Medulla oblongata (tissue), 1 donor: ENCODE measurements around the gene APOBEC4.
"Not testable (repeated sequence)": the region's sequence is repeated elsewhere in the genome, so short reads cannot be mapped to it uniquely, and the experiment has no call there.

Source experiments
- DNase-seq: peaks from one replicate; pipeline ENCODE4 v3.0.0-alpha.2; 2015; ENCODE audit errors: extremely low spot score

The APOBEC4 gene

GRCh38 chr1:183652547-183653461, at the start of gene APOBEC4:
Gene APOBEC4 (minus strand): TSS chr1:183653316. CDS start chr1:183648781, 4,535 bp downstream.
- DNase-seq, result no peak

- DNase-seq, result no peak
Observed at GRCh38 chr1:183702813-183703198, 49.7 kb upstream of the APOBEC4 start.

- no peak for DNase-seq
Observed at GRCh38 chr1:183702087-183702812, 49.1 kb upstream of the APOBEC4 start.

- peak; percentile 27 for DNase-seq
Observed at GRCh38 chr1:183699616-183700160, 46.6 kb upstream of the APOBEC4 start.

- DNase-seq, result no peak
Observed at GRCh38 chr1:183697814-183698590, 44.9 kb upstream of the APOBEC4 start.

GRCh38 chr1:183696981-183697380, 43.9 kb upstream of the APOBEC4 start:
- DNase-seq, result no peak

GRCh38 chr1:183694755-183695154, 41.6 kb upstream of the APOBEC4 start:
- DNase-seq, result no peak

- peak; percentile 46 for DNase-seq
Observed at GRCh38 chr1:183694066-183694465, 41.0 kb upstream of the APOBEC4 start.

GRCh38 chr1:183693521-183693920, 40.4 kb upstream of the APOBEC4 start:
- DNase-seq, result no peak

GRCh38 chr1:183689762-183690204, 36.7 kb upstream of the APOBEC4 start:
- DNase-seq, result no peak

GRCh38 chr1:183688341-183689060, 35.4 kb upstream of the APOBEC4 start:
- DNase-seq, result no peak

- DNase-seq, result no peak
Observed at GRCh38 chr1:183687546-183688304, 34.6 kb upstream of the APOBEC4 start.

- no peak for DNase-seq
Observed at GRCh38 chr1:183686229-183686628, 33.1 kb upstream of the APOBEC4 start.

- DNase-seq, result peak; percentile 58
Observed at GRCh38 chr1:183685112-183685713, 32.1 kb upstream of the APOBEC4 start.

GRCh38 chr1:183679363-183679762, 26.2 kb upstream of the APOBEC4 start:
- not testable (repeated sequence) for DNase-seq

- no peak for DNase-seq
Observed at GRCh38 chr1:183678819-183679218, 25.7 kb upstream of the APOBEC4 start.

GRCh38 chr1:183676586-183677189, 23.6 kb upstream of the APOBEC4 start:
- DNase-seq, result no peak

- no peak for DNase-seq
Observed at GRCh38 chr1:183675883-183676585, 22.9 kb upstream of the APOBEC4 start.

GRCh38 chr1:183675381-183675780, 22.3 kb upstream of the APOBEC4 start:
- no peak for DNase-seq
